Fibroblast of the aortic adventitia (primary cell): ENCODE results near the gene LRP1. TPM values are rescaled to one million over a fixed set of nuclear protein-coding genes. Genes with fewer than 3 reads are reported as not detected.

Source experiments
- DNase-seq: peaks from one replicate; pipeline ENCODE4 v3.0.0-alpha.2; 2010; ENCODE audit warnings: low read depth
- H3K4me3 ChIP-seq: 2 replicates; pipeline ENCODE4 v1.5.1; 2011; ENCODE audit warnings: low read depth, mild to moderate bottlenecking, control low read depth, low read length, moderate library complexity
- total RNA-seq: library from RNA; depleted of rRNA; stranded (reverse); fragments of >200 nt; gene quantifications from 2 replicates; pipeline ENCODE4 v1.2.3, GENCODE V29; 2012; ENCODE audit warnings: low replicate concordance
- TF ChIP-seq, protein P1 (sequence below): IDR thresholded peaks from 2 replicates; pipeline ENCODE4 v1.5.1; 2011; ENCODE audit warnings: mild to moderate bottlenecking, low read length, control low read depth, inconsistent platforms; ENCODE audit not compliant: insufficient read depth

Gene LRP1
- total RNA-seq, 1 donor = 541 TPM

DNA sequence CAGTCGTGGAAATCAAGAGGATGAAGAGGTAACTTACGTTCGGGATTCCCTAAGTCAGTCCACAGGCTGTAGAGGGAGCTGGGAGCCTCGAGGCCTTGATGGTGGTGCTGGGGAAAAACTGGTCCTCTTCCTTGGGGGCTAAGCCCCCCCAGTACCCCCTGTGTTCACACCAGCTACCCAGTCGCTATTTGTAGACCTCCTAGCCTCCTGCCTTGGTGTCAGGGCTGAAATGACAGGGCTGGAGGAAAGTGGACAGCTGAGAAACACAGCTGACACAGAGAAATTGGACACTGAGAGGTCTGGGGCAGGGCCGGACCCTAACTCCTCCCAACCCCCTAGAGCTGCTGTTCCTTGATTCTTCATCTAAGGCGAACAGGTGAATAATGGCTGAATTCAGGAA is 122.7 kb downstream of the LRP1 start, which contains the start of gene STAC3:
STAC3 (minus strand) TSS at position 232 of the 400 bp plus-strand sequence. CDS start 1,551 bp downstream, outside the sequence.
- TF ChIP-seq, protein P1, sequence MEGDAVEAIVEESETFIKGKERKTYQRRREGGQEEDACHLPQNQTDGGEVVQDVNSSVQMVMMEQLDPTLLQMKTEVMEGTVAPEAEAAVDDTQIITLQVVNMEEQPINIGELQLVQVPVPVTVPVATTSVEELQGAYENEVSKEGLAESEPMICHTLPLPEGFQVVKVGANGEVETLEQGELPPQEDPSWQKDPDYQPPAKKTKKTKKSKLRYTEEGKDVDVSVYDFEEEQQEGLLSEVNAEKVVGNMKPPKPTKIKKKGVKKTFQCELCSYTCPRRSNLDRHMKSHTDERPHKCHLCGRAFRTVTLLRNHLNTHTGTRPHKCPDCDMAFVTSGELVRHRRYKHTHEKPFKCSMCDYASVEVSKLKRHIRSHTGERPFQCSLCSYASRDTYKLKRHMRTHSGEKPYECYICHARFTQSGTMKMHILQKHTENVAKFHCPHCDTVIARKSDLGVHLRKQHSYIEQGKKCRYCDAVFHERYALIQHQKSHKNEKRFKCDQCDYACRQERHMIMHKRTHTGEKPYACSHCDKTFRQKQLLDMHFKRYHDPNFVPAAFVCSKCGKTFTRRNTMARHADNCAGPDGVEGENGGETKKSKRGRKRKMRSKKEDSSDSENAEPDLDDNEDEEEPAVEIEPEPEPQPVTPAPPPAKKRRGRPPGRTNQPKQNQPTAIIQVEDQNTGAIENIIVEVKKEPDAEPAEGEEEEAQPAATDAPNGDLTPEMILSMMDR = no peak
- no peak within 1 kb of the TSS for H3K4me3 ChIP-seq
- no peak for DNase-seq

DNA sequence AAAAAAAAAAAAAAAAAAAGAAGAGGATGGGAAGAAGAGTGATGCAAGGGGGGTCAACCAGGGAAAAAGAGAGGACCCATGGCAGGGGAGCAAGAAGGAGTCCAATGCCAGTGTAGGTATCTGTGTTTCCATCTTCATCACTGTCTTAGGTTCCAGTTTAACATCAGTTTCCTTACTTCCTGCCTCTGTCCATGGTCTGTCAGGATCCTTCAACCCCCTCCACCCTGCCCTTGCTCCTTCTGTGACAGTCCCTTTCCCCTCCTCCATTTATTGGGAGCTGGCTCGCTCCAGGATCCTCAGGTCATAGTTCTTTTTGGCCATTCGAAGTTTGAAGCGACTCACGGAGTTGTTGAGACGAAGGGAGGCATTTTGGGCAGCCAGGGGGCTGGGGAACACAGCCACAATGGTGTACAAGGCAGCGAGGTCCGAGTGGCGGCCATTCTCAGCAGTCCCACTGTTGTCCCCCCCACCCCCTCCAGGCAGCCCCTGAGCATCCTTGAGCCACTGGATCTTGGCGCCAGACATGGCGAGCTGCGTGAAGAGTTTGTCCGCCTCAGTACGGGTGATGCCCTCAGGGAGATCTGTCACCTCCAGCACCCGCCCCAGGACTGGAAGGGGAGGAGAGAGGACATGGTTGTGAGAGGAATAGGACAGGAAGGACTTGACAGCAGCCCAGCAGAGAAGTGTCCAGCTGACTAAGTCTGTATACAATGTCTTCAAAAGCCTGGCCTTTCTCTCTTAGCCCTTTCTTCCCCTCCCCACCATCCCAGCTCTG is 126.4 kb downstream of the LRP1 start:
- no peak for DNase-seq
- no peak overlapping the region for H3K4me3 ChIP-seq
- TF ChIP-seq, protein P1 = no peak

DNA sequence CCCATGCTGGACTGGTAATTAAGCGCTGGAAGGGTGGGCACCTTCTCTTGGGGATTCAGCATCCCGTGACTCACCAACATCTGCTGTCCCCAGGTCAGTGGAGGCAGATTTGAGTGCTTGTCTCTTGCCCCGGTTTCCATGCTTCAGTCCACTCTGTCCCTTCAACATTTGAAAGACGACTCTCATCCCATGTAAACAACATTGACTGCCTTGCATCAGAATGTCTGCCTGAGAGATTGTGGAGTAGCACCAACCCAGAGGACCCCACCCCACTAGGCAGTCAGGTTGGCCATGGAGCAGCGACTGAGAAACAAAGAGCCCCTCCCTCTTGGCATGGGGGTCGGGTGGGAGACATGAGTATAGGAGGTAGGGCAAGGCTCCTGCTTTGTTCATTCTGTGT is 127.6 kb downstream of the LRP1 start:
- DNase-seq = no peak
- no peak overlapping the region for H3K4me3 ChIP-seq
- TF ChIP-seq, protein P1 = no peak

DNA sequence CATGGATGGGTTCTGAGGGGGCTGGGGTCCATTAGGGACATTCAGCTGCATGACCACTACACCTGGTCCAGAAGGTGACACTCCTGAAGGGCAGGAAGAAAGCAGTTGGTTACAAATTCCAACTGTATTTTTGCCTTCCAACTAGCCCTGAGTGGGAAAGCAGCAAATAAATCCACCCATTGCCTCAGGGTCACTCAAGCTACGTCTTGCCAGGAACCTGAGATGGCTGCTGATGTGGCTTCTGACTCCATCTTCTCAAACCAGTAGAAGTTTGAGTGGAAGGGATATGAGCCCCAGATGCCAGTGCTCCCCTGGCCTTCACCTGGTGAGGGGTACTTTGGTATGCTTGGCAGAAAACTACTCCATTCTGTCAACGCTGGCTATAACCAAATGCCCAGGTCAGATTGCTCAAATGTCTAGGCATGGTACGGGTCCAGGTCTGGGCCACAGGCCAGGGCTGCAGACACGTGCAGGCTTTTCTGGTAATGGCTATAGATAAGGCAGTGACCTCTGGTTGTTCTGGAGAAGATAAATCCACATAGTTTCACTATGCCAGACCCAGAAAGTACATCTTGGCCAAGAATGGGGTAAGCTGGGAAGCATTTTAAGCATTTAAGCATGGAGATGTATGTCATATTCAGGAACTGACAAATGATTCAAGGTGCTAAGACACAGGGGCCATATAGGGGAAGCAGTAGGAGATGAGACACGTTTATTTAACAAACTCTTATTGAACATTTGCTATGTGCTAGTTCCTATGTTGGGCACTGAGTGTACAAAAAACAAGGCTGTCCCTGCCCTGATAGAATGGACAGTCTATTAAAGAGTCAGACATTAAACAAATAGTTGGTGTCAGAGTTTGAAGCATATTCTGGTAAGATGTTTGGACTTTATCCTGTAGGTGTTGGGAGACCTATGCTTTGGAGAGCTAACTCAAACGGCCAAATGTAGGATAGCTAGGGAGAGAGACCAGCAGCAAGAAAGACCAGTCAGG is 131.0 kb downstream of the LRP1 start:
- DNase-seq = peak; percentile 95
- TF ChIP-seq, protein P1 = no peak
- no peak overlapping the region for H3K4me3 ChIP-seq

DNA sequence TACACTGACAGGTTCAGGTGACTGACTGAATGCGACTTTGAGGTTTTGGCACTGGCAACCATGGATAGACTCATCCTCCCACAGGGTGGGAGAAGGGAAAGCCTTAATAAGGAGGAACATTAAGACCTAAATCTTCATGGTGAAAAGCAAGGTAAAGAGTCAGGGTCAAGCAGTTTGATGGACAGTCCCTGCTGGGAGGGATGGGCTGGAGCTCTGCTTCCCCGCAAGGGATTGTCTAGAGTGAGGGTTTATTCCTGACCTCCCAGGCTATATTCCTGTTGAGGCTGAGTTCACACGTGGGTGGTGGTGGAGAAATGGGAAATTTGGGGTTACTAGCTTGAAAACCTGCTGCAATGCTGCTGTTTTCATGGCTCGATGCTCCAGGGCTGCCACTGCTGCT is 132.1 kb downstream of the LRP1 start:
- no peak overlapping the region for H3K4me3 ChIP-seq
- TF ChIP-seq, protein P1 = no peak
- no peak for DNase-seq

DNA sequence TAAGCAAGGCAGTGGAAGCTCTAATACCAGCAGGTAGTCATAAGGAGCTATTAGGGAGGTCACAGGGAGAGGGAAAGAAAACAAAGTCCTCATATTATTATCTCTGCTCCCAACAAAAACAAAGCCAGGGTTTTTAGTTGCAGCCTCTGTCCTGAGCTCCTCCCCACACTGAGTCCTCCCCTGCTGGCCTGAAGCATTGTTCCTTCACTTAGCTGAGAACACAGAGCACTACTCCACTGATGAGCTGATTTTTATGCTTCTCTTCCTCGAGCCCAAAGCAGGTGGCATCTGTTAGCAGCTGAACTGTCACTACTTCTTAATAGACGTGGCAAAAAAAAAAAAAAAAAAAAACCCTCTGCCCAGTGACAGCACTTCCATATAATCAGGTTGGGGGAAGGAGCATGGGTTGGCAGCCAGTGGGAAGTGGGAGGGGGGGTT is 133.2 kb downstream of the LRP1 start:
- no peak overlapping the region for H3K4me3 ChIP-seq
- TF ChIP-seq, protein P1 = no peak
- DNase-seq = no peak
